ENCODE results near the gene BRSK2.

BRSK2 gene

GRCh38 chr11:1490651-1491050 lies 100.9 kb downstream of the BRSK2 start:
- no peaks in the 10 kb centered on the region for H3K4me1 ChIP-seq
- H3K4me2 ChIP-seq (ENCODE audit: low read length), result no peak overlapping the region
- H3K36me3 ChIP-seq (ENCODE audit: control insufficient read depth, insufficient read depth, low read length), result no peaks in the 10 kb centered on the region
- no peaks in the 10 kb centered on the region for H3K9me3 ChIP-seq (ENCODE audit: control insufficient read depth, low read length)
- H3K9ac ChIP-seq, result no peak overlapping the region
- no peak overlapping the region for H2AFZ ChIP-seq
- H3K27ac ChIP-seq, result no peak overlapping the region
- peaks cover 40% of the 10 kb centered on the region for H3K79me2 ChIP-seq
- H3K4me3 ChIP-seq (ENCODE audit: low read depth, low read length), result no peak overlapping the region
- TF ChIP-seq, protein P1, sequence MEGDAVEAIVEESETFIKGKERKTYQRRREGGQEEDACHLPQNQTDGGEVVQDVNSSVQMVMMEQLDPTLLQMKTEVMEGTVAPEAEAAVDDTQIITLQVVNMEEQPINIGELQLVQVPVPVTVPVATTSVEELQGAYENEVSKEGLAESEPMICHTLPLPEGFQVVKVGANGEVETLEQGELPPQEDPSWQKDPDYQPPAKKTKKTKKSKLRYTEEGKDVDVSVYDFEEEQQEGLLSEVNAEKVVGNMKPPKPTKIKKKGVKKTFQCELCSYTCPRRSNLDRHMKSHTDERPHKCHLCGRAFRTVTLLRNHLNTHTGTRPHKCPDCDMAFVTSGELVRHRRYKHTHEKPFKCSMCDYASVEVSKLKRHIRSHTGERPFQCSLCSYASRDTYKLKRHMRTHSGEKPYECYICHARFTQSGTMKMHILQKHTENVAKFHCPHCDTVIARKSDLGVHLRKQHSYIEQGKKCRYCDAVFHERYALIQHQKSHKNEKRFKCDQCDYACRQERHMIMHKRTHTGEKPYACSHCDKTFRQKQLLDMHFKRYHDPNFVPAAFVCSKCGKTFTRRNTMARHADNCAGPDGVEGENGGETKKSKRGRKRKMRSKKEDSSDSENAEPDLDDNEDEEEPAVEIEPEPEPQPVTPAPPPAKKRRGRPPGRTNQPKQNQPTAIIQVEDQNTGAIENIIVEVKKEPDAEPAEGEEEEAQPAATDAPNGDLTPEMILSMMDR (IDR thresholded peaks at IDR 0.05), result no peak
- no peaks in the 10 kb centered on the region for H3K27me3 ChIP-seq (ENCODE audit: control insufficient read depth, insufficient read depth, low read length)

DNA sequence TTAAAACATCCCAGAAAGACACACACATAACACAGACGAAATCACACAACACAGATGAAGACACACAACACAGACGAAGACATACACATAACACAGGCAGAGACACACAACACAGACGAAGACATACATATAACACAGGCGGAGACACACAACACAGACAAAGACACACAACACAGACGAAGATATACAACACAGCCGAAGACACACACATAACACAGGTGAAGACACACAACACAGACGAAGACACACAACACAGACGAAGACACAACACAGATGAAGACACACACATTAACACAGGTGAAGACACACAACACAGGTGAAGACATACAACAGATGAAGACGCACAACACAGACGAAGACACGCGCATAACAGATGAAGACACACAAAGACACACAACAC lies 101.6 kb downstream of the BRSK2 start:
- no peaks in the 10 kb centered on the region for H3K4me1 ChIP-seq
- TF ChIP-seq, protein P1 (IDR thresholded peaks at IDR 0.05), result no peak
- no peak overlapping the region for H3K9ac ChIP-seq
- H3K4me2 ChIP-seq (ENCODE audit: low read length), result no peak overlapping the region
- H3K27ac ChIP-seq, result no peak overlapping the region
- H3K79me2 ChIP-seq, result peaks cover 43% of the 10 kb centered on the region
- H3K4me3 ChIP-seq (ENCODE audit: low read depth, low read length), result no peak overlapping the region
- H3K9me3 ChIP-seq (ENCODE audit: control insufficient read depth, low read length), result no peaks in the 10 kb centered on the region
- no peaks in the 10 kb centered on the region for H3K36me3 ChIP-seq (ENCODE audit: control insufficient read depth, insufficient read depth, low read length)
- no peak overlapping the region for H2AFZ ChIP-seq
- no peaks in the 10 kb centered on the region for H3K27me3 ChIP-seq (ENCODE audit: control insufficient read depth, insufficient read depth, low read length)

DNA sequence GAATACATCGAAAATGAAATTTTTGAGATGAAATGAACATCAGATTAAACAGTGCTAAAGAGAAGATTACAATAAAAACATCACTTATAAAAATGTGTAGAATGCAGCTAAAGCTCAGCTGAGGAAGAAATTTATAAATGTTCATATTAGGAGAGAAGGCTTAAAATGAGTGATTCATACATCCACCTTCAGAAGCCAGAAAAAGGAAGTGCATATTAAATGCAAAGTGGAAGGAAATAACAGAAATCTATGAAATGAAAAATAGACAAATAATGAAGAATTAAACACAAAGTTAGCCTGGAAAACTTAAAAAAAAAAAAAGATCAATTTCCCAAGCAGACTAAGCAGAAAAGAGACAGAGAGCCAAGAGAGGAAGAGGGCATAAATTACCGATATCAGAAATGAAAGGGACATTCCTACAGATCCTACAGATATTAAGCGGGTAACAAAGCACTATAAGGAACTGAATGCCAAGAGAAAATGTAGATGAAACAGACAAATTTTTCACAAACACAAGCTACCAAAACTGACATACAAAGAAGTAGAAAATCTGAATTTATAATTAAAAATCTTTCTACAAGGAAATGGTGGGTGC lies 104.0 kb downstream of the BRSK2 start:
- H3K9ac ChIP-seq, result no peak overlapping the region
- H3K79me2 ChIP-seq, result peaks cover 27% of the 10 kb centered on the region
- H3K27ac ChIP-seq, result no peak overlapping the region
- H3K36me3 ChIP-seq (ENCODE audit: control insufficient read depth, insufficient read depth, low read length), result no peaks in the 10 kb centered on the region
- H3K4me3 ChIP-seq (ENCODE audit: low read depth, low read length), result no peak overlapping the region
- peaks cover 3% of the 10 kb centered on the region for H3K4me1 ChIP-seq
- TF ChIP-seq, protein P1 (IDR thresholded peaks at IDR 0.05), result no peak
- H3K9me3 ChIP-seq (ENCODE audit: control insufficient read depth, low read length), result no peaks in the 10 kb centered on the region
- no peak overlapping the region for H2AFZ ChIP-seq
- no peak overlapping the region for H3K4me2 ChIP-seq (ENCODE audit: low read length)
- H3K27me3 ChIP-seq (ENCODE audit: control insufficient read depth, insufficient read depth, low read length), result no peaks in the 10 kb centered on the region

- Histone ChIP-seq H3K27ac (no peak overlapping the region), H3K79me2 (peaks cover 20% of the 10 kb centered on the region), H3K4me1 (peaks cover 3% of the 10 kb centered on the region), H3K9ac (no peak overlapping the region), H3K4me3 (ENCODE audit: low read depth, low read length) (no peak overlapping the region), H2AFZ (no peak overlapping the region), H3K27me3 (ENCODE audit: control insufficient read depth, insufficient read depth, low read length) (no peaks in the 10 kb centered on the region), H3K9me3 (ENCODE audit: control insufficient read depth, low read length) (no peaks in the 10 kb centered on the region), H3K4me2 (ENCODE audit: low read length) (no peak overlapping the region), H3K36me3 (ENCODE audit: control insufficient read depth, insufficient read depth, low read length) (no peaks in the 10 kb centered on the region)
- TF ChIP-seq, protein P1 (IDR thresholded peaks at IDR 0.05), result no peak
Measured at GRCh38 chr11:1494650-1495049, 104.9 kb downstream of the BRSK2 start.

GRCh38 chr11:1496091-1496760 lies 106.5 kb downstream of the BRSK2 start:
- no peak overlapping the region for H3K4me3 ChIP-seq (ENCODE audit: low read depth, low read length)
- peaks cover 8% of the 10 kb centered on the region for H3K79me2 ChIP-seq
- peaks cover 3% of the 10 kb centered on the region for H3K4me1 ChIP-seq
- no peaks in the 10 kb centered on the region for H3K27me3 ChIP-seq (ENCODE audit: control insufficient read depth, insufficient read depth, low read length)
- H2AFZ ChIP-seq, result no peak overlapping the region
- no peak overlapping the region for H3K9ac ChIP-seq
- no peak overlapping the region for H3K4me2 ChIP-seq (ENCODE audit: low read length)
- H3K27ac ChIP-seq, result no peak overlapping the region
- TF ChIP-seq, protein P1 (IDR thresholded peaks at IDR 0.05), result no peak
- no peaks in the 10 kb centered on the region for H3K36me3 ChIP-seq (ENCODE audit: control insufficient read depth, insufficient read depth, low read length)
- H3K9me3 ChIP-seq (ENCODE audit: control insufficient read depth, low read length), result no peaks in the 10 kb centered on the region
